GM21717 (cell line): ENCODE results near the gene TRIM24.
"Not testable (repeated sequence)": the region's sequence is repeated elsewhere in the genome, so short reads cannot be mapped to it uniquely, and the experiment has no call there.

Experiments
- ATAC-seq: cut with Tn5 transposase; IDR thresholded peaks from one replicate; pipeline ENCODE4 v1.9.1; 2021; ENCODE audit warnings: mild to moderate bottlenecking, moderate library complexity; ENCODE audit not compliant: unreplicated experiment

The TRIM24 gene

DNA sequence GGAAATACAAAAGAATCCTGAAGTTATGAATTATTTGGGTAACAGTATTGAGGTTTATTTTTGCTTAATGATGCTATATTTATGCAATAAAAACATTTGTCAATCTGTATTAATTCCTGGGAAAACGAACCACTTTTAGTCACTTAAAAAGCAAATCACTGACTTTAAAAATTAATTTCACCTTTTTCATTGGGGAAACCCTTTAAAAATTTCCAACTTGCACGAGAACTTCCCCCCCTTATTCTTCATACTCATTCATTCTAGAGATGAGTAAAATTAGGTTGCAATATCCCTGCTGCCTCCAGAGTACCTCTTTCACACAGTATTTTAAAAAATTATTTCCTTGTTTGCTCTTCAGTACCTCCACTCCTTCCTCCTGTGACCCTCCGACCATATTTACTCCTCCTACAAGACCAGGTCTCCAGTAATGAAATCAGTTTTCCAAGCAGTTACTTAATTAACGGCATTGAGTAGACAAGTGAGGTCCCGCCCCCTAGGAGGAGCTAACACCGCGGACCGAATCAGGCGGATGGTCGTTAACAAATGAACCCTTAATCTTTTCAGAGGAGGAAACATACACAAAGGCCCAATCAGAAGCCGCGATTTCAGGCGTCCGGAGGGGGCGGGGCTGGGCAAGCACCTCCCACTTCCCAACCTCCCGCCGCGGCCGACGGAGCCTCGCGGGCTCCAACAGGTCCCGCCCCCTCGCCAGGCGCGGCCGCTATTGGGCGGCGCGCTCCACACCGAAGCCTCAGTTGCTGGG is 465 bp upstream of the TRIM24 start:
- peak; percentile 87 for ATAC-seq

DNA sequence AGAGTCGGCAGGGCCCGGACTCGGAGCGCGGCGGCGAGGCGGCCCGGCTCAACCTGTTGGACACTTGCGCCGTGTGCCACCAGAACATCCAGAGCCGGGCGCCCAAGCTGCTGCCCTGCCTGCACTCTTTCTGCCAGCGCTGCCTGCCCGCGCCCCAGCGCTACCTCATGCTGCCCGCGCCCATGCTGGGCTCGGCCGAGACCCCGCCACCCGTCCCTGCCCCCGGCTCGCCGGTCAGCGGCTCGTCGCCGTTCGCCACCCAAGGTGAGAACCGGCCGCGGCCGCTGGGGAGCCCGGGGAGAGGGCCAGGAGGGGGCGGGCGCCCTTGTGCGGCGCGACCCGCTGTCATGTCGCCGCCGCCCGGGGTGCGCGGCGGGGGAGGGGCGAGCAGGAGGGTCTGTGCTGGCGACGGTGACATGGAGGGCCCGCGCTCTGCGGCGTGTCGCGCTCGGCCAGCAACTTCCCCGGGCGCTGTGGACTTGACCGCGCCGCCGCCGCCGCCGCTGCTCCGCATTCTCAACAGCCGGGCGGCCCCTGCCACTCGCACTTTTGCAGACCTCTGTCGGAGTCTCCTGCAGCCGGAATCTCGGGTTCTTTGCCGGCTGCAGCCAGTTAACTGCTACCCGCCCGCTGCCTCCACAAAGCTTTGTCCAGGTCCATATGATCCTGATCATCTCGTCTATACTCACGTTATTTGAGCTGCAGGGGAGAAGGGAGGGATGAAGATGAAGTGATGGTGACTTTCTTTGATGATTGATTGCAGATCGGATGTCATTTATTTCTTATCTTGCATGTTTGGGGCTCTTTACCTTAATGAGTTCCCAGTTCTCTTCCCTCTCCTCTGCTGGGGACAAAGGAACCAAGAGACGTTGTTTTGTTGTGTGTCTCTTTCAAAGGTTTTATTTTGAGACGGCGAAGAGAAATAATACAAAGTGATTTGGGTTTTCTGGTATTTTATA is 869 bp downstream of the TRIM24 start:
- ATAC-seq = peak; percentile 38

DNA sequence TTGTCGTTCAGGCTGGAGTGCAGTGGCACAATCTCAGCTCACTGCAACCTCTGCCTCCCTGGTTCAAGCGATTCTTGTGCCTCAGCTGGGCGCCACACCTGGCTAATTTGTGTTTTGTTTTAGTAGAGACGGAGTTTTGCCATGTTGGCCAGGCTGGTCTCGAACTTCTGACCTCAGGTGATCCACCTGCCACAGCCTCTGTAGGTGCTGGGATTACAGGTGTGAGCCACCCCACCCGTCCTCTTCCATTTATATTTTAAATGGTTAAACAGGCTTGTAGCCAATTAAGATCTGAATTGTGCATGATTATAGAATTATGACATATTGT is 3.2 kb downstream of the TRIM24 start:
- ATAC-seq = not testable (repeated sequence)

DNA sequence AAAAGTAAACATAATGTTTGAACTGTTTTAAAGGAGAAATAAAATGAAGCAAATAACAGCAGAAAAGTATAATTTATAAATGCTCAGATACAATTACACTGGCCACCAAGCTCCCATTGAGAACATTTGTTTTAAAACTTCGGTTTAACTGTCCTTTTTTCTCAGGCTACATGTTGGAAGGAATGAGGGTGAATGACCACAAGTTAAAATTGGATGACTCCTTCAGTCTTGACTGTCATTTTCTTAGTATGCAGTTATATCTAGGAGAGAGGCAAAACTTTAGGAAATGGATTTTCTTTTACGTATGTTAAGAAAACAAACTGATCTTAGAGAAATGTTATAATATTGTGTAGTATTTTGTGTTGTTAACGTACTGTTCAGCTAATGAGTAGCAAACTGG is 5.0 kb downstream of the TRIM24 start:
- ATAC-seq = no peak

DNA sequence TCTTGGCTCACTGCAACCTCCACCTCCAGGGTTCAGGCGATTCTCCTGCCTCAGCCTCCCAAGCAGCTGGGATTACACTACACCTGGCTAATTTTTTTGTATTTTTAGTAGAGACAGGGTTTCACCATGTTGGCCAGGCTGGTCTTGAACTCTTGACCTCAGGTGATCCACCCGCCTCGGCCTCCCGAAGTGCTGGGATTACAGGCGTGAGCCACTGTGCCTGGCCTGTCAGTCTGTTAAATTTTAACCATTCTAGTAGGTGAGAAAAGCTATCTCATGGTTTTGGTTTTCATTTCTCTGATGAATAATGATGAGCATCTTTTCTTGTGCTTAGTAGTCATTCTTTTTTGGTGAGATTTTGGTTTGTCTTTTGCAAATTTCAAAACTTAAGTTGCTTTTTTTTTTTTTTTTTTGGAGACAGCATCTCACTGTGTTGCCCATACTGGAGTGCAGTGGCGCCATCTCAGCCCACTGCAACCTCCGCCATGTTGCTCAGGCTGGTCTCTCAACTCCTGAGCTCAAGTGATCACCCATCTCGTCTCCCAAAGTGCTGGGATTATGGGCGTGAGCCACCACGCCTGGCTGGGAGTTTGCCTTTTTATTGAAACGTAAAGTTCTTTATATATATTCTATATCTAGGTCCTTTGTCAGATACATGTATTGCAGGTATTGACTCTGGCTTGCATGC is 6.2 kb downstream of the TRIM24 start:
- peak; percentile 63 for ATAC-seq

DNA sequence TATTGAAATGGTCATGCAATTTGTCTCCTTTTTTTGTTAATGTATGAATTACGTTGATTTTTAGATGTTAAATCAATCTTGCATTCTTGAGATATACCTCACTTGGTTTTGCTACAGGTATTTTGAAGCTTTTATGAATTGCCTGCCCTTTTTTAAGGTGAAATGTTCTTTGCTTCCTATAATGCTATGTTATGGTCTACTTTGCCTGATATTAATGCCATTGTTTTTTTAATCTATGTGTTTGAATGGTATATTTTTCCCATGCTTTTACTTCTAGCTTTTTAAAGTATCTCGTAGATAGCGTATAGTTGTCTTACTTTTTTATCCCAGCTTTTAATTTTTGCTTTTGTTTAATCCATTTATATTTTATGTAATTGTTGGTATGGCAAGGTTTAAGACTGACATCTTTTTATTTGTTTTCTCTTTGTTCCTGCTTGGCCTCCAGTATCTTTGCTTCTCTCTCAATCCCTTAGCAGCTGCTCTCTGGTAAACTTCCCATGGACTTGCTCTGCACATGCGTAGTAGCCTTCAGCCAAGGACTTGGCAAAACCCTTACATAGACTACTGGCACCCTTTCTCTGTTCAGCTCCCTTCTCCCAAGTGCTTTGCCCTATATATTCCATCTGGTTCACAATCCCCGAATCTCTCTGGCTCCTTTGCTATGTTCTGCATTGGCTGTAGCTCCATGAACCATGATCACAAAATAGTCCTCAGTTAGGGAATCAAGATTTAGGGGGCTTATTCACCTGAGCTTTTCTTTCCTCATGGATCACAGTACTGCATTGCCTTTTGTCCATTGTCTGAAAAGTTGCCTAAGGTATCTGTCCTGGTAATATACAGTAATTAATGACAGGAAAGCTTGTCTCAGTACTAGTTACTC is 8.4 kb downstream of the TRIM24 start:
- no peak for ATAC-seq

DNA sequence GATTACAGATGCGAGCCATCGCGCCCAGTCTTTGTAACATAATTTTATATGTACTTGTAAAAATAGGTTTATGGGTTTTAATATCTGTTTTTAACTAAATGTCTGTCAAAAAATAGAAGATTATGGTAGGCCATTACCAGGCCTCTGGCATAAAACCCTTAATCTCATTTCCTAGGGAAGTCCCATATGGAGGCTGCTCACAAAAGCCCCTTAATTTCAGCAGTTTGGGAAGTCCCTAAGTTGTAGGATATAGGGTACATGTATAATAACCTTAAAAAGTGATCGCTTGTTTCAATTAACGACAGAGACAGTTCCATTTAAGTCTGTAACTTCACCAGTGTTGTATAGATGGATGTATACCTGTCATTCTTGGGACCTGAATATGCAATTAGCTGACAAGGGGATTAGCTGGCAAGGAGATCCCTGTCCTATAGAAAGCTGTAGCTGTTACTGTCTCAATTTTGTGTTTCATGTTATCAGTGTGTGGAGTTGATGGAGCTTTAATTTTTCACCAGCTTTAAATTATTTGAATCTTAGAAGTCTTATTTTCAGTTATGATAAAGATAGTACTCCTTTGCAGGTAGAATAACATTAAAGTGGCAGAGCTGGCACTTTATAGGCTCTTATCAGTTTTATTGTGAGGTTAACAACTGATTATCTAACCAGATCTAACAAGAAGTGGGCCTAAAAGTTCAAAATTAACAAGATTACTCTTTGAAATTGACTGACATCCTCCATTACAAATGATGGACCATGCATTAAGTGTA is 10.5 kb downstream of the TRIM24 start:
- no peak for ATAC-seq

DNA sequence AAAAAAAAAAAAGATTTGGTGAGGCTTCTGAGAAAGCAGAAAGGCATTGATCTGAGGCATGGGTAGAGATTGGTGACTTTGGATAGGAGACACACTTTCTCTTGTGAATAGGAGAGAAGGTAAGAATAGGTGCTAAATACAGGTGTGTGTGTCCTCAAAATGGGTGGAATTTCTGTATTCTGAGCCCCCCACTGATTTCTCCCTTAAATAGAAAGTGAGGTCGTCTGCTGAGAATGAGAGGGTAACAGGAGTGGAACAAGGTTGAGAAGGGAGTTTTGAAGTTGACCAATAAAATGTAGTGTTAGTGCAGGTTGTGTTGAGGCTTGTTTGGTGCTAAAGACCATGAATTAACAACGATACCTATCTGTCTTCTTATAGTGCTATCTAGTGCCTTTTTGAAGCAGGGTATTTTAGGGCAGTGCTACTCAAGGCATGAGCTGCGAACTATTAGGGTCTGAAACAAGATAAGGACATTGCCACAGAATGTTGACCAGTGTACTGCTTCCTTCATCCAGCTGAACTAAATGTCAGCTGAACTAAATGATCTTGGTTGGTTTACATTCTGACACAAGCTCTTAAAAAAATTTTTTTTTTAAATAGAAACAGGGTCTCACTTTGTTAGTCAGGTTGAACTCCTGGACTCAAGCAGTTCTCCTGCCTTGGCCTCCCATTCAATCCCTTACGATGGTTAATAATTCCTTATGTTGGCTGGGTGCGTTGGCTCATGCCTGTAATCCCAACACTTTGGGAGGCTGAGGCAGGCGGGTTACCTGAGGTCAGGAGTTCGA is 12.4 kb downstream of the TRIM24 start:
- no peak for ATAC-seq

DNA sequence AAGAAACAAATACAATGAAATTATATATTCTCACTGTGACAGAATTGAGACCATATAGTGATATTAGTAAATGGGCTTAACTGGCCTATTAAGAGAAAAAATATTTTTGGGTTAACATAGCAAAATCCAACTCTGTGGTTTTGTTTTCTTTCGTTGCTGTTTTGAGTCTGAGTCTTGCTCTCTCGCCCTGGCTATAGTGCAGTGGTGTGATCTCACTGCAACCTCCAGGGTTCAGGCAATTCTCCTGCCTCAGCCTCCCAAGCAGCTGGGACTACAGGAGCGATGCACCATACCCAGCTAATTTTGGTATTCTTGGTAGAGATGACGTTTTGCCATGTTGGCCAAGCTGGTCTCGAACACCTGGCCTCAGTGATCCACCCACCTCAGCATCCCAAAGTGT is 15.3 kb downstream of the TRIM24 start:
- ATAC-seq = no peak

DNA sequence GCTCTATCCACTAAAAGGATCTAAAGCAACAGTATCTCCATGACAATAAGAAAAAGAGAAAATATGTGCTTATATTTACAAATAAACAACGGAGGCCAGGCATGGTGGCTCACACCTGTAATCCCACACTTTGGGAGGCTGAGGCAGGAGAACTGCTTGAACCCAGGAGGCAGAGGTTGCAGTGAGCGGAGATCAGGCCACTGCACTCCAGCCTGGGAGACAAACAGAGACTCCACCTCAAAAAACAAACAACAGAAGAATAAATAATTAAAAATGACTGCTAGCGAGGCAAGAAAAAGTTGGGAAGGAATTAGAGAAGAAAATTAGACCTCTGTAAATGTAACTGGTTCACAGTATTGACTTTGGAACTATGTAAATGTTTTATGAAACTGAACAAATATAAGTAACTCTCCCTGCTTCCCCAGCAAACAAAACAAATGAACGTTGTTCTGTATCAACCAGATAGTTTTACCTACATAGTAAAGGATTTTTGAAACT is 17.1 kb downstream of the TRIM24 start:
- no peak for ATAC-seq

DNA sequence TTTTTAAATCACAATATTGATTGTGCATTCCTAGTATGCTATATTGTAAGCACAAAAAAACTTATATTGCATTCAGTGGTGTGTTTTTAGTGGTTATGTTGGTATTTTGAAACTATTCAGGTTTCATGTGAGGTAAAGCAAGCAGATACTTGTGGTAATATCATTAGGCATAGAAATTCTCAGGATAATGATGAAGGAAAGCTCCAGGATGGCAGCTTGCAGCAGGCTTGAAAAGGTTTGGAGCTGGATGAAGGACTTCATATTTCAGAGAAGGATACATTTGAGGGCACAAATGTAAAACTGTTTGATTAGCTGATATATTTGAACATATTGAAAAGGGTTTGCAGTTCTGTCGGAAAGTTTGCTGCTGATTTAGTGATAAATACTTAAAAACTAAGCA is 17.5 kb downstream of the TRIM24 start:
- no peak for ATAC-seq

DNA sequence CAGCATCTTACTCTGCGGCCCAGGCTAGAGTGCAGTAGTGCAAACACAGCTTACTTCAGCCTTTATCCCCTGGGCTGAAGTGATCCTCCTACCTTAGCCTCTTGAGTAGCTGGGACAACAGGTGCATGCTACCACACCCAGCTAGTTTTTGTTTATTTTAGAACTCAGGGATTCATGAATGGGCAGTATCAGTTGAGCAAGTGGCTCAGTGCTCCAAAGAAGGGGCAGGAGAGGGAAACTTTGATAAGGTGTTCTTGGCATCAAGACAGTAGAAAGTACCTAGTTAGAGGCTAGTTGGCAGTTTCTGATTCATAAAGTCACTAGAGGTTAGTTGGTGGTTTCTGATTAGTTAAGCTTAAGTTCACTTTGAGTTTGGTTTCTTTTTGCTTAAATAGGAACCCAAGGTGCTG is 18.4 kb downstream of the TRIM24 start:
- ATAC-seq = peak; percentile 77

DNA sequence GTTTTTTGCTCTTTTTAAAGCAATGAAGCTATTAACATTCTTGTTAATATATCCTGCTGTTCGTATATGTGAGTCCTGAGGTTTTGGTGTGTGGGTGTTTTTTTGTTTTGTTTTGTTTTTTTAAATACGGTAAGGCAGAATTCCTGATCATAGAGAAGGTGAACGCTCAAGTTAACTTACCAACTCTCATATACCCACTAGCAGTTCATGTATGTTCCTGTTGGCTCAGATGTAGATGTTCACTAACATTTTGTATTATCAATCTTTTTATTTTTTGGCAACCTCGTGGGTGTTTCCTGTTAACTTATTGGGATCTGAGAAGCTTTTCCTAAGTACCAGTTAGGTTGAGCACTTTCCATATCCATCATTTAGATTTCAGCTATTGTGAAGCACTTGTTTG is 20.5 kb downstream of the TRIM24 start:
- ATAC-seq = no peak

DNA sequence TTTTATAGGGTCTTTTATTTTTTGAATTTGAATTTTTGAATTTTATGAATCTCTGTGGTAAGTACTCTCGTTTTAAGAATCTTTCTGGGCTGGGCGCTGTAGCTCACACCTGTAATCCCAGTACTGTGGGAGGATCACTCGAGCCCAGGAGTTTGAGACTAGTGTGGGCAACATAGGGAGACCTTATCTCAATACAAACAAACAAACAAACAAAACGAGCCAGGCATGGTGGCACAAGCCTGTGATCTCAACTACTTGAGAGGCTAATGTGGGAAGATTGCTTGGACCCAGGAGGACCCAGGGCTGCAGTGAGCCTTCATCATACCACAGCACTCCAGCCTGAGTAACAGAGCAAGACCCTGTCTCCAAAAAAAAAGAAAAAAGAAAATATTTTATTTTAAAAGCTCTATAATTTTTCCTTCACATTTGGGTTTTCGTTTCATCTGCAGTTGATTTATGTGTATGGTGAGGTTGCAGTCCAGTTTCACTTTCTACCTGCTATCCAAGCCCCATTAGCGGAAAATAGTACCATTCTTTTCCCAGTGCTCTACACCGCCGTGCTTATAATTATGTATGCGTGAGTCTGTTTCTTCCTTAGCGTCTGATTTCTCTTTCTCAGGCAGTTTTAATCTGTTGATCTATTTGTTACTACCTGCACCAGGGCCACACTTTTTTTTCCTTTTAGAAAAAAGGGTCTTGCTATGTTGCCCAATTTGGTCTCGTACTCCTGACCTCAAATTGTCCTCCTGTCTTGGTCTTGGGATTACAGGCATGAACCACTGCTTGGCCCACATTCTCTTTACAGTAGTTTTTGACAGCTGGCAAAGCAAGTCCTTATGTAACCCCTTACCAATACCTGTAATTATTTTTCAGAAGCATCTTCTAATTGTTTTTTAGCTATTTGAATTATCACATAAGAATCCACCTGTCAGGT is 21.7 kb downstream of the TRIM24 start:
- no peak for ATAC-seq

DNA sequence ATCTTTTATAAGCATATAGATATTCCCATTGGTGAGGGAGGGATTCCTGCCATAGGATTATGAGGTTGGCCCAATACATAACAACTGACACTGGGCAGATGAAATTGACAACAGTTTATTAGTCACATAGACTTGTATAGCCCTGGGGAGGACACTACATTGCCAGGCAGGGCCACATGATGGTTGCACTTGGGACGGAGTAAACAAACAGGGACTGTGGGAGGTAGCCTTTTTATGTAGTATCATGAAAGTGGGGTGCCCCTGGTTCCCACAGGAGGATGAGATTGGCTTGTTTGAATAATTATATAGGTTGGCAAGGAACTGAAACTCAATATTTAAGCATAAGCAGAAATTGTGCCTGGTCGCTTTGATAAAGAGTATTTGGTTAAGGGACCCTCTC is 23.5 kb downstream of the TRIM24 start:
- no peak for ATAC-seq

DNA sequence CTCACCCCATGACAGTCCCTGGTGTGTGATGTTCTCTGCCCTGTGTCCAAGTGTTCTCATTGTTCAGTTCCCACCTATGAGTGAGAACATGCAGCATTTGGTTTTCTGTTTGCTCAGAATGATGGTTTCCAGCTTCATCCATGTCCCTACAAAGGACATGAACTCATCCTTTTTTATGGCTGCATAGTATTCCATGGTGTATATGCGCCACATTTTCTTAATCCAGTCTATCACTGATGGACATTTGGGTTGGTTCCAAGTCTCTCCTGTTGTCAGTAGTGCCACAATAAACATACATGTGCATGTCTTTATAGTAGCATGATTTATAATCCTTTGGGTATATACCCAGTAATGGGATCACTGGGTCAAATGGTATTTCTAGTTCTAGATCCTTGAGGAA is 25.4 kb downstream of the TRIM24 start:
- not testable (repeated sequence) for ATAC-seq

DNA sequence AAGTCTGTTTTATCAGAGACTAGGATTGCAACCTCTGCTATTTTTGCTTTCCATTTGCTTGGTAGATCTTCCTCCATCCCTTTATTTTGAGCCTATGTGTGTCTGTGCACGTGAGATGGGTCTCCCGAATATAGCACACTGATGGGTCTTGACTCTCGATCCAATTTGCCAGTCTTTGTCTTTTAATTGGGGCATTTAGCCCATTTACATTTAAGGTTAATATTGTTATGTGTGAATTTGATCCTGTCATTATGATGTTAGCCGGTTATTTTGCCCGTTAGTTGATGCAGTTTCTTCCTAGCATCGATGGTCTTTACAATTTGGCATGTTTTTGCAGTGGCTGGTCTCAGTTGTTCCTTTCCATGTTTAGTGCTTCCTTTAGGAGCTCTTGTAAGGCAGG is 29.1 kb downstream of the TRIM24 start:
- ATAC-seq = not testable (repeated sequence)
